GM12865 (cell line): ENCODE results near the gene KIRREL3.

Experiments used
- DNase-seq: peaks from one replicate; pipeline ENCODE4 v3.0.0; 2010; ENCODE audit warnings: low read depth
- H3K4me3 ChIP-seq: 2 replicates; pipeline ENCODE4 v1.5.1; 2011; ENCODE audit warnings: mild to moderate bottlenecking, low read depth, low read length, control low read depth
- TF ChIP-seq, protein P1 (sequence below): IDR thresholded peaks from 2 replicates; pipeline ENCODE4 v1.5.1; 2011; ENCODE audit warnings: low read length, control low read depth, low read depth, inconsistent platforms; ENCODE audit not compliant: insufficient read depth; ENCODE audit errors: missing control alignments

KIRREL3 gene

DNA sequence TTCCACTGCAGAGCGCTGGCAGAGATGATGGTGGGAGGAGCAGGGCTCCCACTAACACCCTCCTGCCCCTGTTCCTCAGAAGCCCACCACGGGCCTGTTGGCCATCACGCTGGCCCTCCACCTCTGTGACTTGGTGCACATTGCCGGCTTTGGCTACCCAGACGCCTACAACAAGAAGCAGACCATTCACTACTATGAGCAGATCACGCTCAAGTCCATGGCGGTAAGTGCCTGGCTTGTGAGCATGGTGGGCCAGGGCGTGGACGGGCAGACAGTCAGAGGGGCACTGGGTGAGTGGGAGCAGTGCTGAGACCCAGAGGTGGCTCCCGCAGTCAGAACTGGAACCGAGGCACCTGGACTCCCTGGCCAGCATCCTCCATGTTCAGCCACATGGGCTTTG is 587.1 kb downstream of the KIRREL3 start:
- no peak for DNase-seq
- TF ChIP-seq, protein P1, sequence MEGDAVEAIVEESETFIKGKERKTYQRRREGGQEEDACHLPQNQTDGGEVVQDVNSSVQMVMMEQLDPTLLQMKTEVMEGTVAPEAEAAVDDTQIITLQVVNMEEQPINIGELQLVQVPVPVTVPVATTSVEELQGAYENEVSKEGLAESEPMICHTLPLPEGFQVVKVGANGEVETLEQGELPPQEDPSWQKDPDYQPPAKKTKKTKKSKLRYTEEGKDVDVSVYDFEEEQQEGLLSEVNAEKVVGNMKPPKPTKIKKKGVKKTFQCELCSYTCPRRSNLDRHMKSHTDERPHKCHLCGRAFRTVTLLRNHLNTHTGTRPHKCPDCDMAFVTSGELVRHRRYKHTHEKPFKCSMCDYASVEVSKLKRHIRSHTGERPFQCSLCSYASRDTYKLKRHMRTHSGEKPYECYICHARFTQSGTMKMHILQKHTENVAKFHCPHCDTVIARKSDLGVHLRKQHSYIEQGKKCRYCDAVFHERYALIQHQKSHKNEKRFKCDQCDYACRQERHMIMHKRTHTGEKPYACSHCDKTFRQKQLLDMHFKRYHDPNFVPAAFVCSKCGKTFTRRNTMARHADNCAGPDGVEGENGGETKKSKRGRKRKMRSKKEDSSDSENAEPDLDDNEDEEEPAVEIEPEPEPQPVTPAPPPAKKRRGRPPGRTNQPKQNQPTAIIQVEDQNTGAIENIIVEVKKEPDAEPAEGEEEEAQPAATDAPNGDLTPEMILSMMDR, result no peak
- no peak overlapping the region for H3K4me3 ChIP-seq

DNA sequence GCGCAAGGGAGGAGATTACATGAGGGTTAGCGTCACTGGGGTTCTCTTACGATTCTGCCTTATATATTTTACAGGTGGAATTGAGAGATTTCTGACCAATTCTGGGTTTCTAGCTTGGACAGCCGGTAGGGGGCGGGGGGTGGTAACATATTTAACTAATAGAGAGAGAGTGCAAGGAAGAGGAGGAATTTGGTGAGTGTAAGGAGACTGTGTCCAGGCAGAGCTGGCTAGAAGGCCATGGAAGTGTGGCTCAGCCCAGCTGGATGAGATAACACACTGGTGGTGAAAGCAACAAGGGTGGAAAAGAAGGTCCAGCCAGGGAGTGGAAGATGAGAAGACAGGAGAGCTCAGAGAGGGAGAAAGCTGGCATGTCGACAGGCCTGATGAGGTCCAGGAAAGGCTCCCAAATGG is 588.6 kb downstream of the KIRREL3 start:
- H3K4me3 ChIP-seq, result no peak overlapping the region
- TF ChIP-seq, protein P1, result no peak
- DNase-seq, result no peak

DNA sequence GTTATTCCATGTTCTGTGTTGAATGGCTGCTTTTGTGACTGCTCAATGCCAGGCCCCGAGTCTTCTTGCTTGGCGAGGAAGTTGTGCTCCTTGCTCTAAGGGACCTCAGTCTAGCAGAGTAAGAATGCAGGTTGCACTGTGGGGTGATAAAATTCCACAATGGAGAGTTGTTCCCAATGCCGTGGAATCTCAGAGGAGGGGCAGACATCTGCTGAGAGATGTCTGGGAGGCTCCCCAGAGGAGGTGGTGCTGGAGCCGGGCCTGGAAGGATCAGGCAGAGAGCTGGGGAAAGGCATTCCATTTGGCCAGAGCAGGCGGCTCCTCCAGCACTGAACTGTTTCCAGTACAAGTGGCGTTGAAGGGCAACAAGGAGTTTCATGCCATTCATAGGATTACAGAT is 589.9 kb downstream of the KIRREL3 start:
- TF ChIP-seq, protein P1, result no peak
- no peak overlapping the region for H3K4me3 ChIP-seq
- no peak for DNase-seq

DNA sequence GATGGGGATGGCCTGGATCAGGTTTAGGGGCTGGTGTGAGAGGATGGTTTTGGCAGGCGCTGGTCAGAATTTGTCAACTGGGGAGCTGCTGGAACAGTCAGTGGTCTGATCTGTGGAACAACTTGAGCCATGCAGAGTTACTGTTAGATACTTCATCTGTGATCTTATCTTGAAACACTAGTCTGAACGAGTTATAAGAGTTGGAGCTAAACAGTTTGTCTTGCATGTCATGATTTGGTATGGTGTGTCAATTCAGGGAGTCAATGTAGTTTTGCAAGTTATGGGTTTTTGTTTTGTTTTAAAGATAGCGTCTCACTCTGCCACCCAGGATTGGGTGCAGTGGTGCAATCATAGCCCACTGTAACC is 591.0 kb downstream of the KIRREL3 start:
- DNase-seq, result no peak
- no peak overlapping the region for H3K4me3 ChIP-seq
- TF ChIP-seq, protein P1, result no peak

DNA sequence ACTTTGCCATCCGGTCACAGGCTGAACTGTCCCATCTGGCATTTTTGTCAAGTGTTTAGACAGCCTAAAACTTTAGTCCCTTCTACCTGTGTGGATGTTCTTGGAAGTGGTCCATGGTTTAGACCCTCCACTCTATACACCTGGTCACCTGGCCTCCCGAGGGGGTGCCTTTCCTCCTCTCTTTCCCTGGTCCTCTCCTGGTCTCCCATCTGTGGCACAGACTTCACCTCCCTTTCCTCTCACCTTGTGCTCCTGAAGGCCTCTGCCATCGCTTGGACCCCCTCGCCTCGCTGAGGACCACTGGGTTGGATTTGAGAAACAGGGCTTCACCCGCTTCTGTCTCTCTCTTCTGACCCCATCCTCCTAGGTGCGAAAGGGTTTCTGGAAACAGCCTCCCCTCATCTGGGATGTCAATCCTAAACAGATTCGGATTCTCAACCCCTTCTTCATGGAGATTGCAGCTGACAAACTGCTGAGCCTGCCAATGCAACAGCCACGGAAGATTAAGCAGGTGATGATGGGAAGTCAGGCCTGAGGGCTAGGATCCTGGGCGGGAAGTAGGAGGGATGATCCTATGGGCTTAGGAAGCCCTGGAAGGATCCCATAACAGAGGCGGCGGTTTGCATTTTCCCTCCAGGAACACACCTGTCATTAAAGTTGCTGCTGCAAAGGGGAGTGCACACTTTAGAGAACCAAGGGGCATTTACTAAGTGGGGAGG is 591.5 kb downstream of the KIRREL3 start:
- no peak overlapping the region for H3K4me3 ChIP-seq
- no peak for DNase-seq
- TF ChIP-seq, protein P1, result no peak

DNA sequence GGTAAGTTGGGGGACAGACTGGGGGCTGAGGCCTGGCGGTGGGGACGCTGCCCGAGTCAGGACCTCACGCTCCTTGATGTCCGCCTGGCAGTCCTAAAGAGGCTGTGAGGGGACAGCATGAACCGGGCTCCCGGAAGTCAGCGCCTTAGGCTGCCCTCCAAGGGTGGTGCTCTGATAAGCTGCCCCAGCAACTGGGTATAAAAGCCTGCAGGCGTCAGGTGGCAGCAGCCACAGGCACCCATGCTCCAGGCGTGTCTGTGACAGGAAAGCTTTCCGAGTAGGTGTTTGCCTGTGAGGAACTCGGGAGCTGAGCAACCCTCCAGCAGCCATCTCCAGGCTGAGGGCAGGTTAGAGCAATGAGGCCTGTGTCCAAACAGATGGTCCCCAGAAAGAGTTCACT is 592.1 kb downstream of the KIRREL3 start:
- TF ChIP-seq, protein P1, result no peak
- no peak overlapping the region for H3K4me3 ChIP-seq
- no peak for DNase-seq

DNA sequence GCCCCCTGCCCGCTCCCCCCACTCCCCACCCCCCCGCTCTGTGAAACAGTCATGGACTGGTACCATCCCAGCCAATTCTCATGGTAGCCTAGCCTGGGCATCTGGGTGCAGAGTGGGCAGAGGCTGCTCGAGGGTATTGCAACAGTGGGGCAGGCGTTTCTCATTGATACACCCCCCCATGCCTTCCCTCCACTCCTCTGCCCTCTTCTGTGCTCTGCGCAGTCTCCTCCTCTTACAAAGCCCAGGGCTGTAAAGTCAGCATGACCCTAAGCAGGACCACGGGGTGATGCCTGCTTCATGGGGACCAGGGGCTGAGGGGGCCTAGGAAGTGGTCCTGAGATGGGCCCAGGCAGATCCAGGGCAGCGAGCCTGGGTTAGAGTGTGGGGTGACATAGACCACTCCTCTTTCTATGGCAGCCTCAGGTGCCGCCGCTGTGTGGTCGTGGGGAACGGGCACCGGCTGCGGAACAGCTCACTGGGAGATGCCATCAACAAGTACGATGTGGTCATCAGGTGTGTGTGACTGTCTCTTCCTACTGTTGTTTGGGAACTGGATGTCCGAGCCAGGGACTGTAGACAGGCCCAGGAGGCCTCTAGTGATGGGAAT is 592.8 kb downstream of the KIRREL3 start:
- TF ChIP-seq, protein P1, result no peak
- H3K4me3 ChIP-seq, result no peak overlapping the region

More for the DNA sequence above, 592.8 kb downstream of the KIRREL3 start:
- DNase-seq, result no peak
